Endothelial cell of umbilical vein (primary cell): ENCODE data around the gene GRID1. TPM values are rescaled to one million over a fixed set of nuclear protein-coding genes. Genes with fewer than 3 reads are reported as not detected.

Experiments used
- BruUV-seq: library from RNA; stranded (reverse); fragments of 400-500 nt; replicated peaks from 2 replicates; lab custom pipeline; 2021; lab: Mats Ljungman, UMichigan
- CTCF ChIA-PET: fragments of 300-600, 350-600 bp; sonication (Branson Sonifier 250); formaldehyde crosslinking; loops from one replicate; lab custom pipeline; 2021; ENCODE audit warnings: antibody characterized with exemption, inconsistent platforms; lab: Charles Lee
- POLR2A ChIA-PET: fragments of 300-600, 350-600 bp; sonication (Branson Sonifier 250); formaldehyde crosslinking; loops from one replicate; lab custom pipeline; 2021; ENCODE audit warnings: antibody characterized with exemption, inconsistent platforms; lab: Charles Lee
- DNase-seq: peaks from one replicate; pipeline ENCODE4 v3.0.0-alpha.2; 2011; ENCODE audit warnings: low read depth, low spot score
- FAIRE-seq: peaks from 2 replicates; lab custom pipeline; 2011; peaks lifted over from hg19 to GRCh38; lab: Jason Lieb, UNC
- H2AFZ ChIP-seq: 2 replicates; pipeline ENCODE4 v1.6.0; 2012; ENCODE audit warnings: low read depth, low read length, control low read depth, inconsistent platforms
- H3K27ac ChIP-seq: 2 replicates; pipeline ENCODE4 v1.5.1; 2011; ENCODE audit warnings: low read depth, mild to moderate bottlenecking, control low read depth, low read length, moderate library complexity; ENCODE audit not compliant: insufficient read depth
- H3K27me3 ChIP-seq, 2 experiments: 2 replicates each; pipeline versions ENCODE4 v1.6.0 to v1.6.1; 2011; ENCODE audit warnings: low read length in 2 of 2, mixed read lengths in 1 of 2; ENCODE audit not compliant: control insufficient read depth in 2 of 2, insufficient read depth in 2 of 2
- H3K36me3 ChIP-seq, 2 experiments: 2 replicates in 1 of 2; 3 replicates in 1 of 2; pipeline ENCODE4 v1.5.1; 2011; ENCODE audit warnings: low read length in 2 of 2, mild to moderate bottlenecking in 1 of 2, moderate library complexity in 1 of 2; ENCODE audit not compliant: control insufficient read depth in 2 of 2, insufficient read depth in 2 of 2; ENCODE audit errors: extremely low read depth in 1 of 2
- H3K4me1 ChIP-seq: 3 replicates; pipeline ENCODE4 v1.5.1; 2011; ENCODE audit warnings: mild to moderate bottlenecking, low read length; ENCODE audit not compliant: control insufficient read depth, insufficient read depth; ENCODE audit errors: extremely low read depth
- H3K4me2 ChIP-seq: 2 replicates; pipeline ENCODE4 v1.6.1; 2011; ENCODE audit warnings: low read length, control low read depth, mixed read lengths; ENCODE audit not compliant: insufficient read depth
- H3K4me3 ChIP-seq, 3 experiments: fragments of 200-600 bp in 1 of 3; sonication (generic), shearing (Covaris generic) in 1 of 3; replicated peaks in 1 of 3; 2 replicates each; pipeline ENCODE4 v1.5.1; 2011 to 2016; ENCODE audit warnings: control low read depth in 3 of 3, low read length in 3 of 3, mild to moderate bottlenecking in 2 of 3, inconsistent platforms in 1 of 3, low read depth in 1 of 3, moderate library complexity in 1 of 3; ENCODE audit not compliant: insufficient read depth in 1 of 3
- H3K79me2 ChIP-seq: 2 replicates; pipeline ENCODE4 v1.6.0; 2012; ENCODE audit warnings: low read length, inconsistent platforms; ENCODE audit not compliant: control insufficient read depth, insufficient read depth
- H3K9ac ChIP-seq: replicated peaks from 2 replicates; pipeline ENCODE3; 2011; ENCODE audit warnings: low read length, control low read depth; ENCODE audit not compliant: insufficient read depth; ENCODE audit errors: extremely low read depth
- H3K9me1 ChIP-seq: replicated peaks from 3 replicates; pipeline ENCODE4 v1.6.0; 2011; ENCODE audit warnings: mild to moderate bottlenecking, low read length; ENCODE audit not compliant: control insufficient read depth, insufficient read depth; ENCODE audit errors: extremely low read depth
- H3K9me3 ChIP-seq: replicated peaks from 2 replicates; pipeline ENCODE4 v1.5.1; 2012; ENCODE audit warnings: low read length, inconsistent platforms; ENCODE audit not compliant: control insufficient read depth, insufficient read depth
- H4K20me1 ChIP-seq: replicated peaks from 2 replicates; pipeline ENCODE3; 2011; ENCODE audit warnings: mild to moderate bottlenecking, low read length; ENCODE audit not compliant: control insufficient read depth, insufficient read depth; ENCODE audit errors: extremely low read depth
- FOS ChIP-seq: IDR thresholded peaks from 2 replicates; pipeline ENCODE4 v1.6.1; 2011; ENCODE audit warnings: mild to moderate bottlenecking, low read length, moderate library complexity, borderline replicate concordance; ENCODE audit not compliant: insufficient read depth
- GATA2 ChIP-seq: IDR thresholded peaks from 2 replicates; pipeline ENCODE4 v1.7.0; 2011; ENCODE audit warnings: low read depth, mild to moderate bottlenecking, moderate library complexity, mixed read lengths, low read length; ENCODE audit not compliant: insufficient read length, insufficient read depth
- JUN ChIP-seq: IDR thresholded peaks from 2 replicates; pipeline ENCODE4 v1.6.1; 2011; ENCODE audit warnings: borderline replicate concordance, low read depth; ENCODE audit not compliant: insufficient read length, insufficient read depth
- POLR2A ChIP-seq: IDR thresholded peaks from 2 replicates; pipeline ENCODE4 v1.6.1; 2012; ENCODE audit warnings: low read depth, mild to moderate bottlenecking, control low read depth, low read length
- POLR2AphosphoS5 ChIP-seq: IDR thresholded peaks from 2 replicates; pipeline ENCODE4 v1.6.1; 2012; ENCODE audit warnings: low read depth, mild to moderate bottlenecking, control low read depth, low read length, moderate library complexity; ENCODE audit not compliant: insufficient read depth
- dilution Hi-C: fragments of 300-500 bp; cut with MboI; formaldehyde crosslinking; loops from one replicate; pipeline ENCODE4 v1.15.0; 2019; ENCODE audit warnings: low sequenced_read_pairs; ENCODE audit not compliant: extremely low pct_ligation_motif_present
- intact Hi-C: fragments of 100-400 bp; cut with micrococcal nuclease; formaldehyde crosslinking; loops from one replicate; pipeline ENCODE4 v1.10.0; 2022
- polyA plus RNA-seq, 4 experiments: library from polyadenylated mRNA; depleted of rRNA in 3 of 4; stranded (reverse) in 3 of 4; unstranded in 1 of 4; fragments of >200 nt; gene quantifications; 2 replicates each; pipeline versions ENCODE4 v1.2.1 to v1.2.3, GENCODE V29; 2011 to 2012; ENCODE audit warnings: missing spikeins in 1 of 4
- total RNA-seq: library from RNA; stranded (reverse); gene quantifications from 2 replicates; pipeline ENCODE4 v1.2.3, GENCODE V29; 2021

GRID1 gene
- total and polyA plus RNA-seq, 2 donors (not counting 3 experiments of a cell fraction or from before 2014, with no cell fraction given), result not detected

DNA sequence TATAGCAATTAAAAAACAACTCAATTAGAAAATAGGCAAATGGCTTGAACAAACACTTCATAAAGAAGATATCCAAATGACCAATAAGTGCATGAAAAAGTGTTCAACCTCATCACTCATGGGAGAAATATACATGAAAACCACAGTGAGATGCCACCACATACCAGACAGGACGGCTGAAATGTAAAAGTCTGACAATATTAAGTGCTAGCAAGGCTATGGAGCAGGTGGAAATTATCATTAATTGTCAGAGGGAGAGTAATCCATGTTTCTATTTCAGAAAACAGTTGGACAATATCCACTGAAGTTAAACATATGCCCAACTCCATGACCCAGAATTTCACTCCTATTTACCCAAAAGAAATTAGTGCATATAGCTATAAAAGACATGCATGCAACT is 42.6 kb upstream of the GRID1 start:
- FAIRE-seq, result no peak

DNA sequence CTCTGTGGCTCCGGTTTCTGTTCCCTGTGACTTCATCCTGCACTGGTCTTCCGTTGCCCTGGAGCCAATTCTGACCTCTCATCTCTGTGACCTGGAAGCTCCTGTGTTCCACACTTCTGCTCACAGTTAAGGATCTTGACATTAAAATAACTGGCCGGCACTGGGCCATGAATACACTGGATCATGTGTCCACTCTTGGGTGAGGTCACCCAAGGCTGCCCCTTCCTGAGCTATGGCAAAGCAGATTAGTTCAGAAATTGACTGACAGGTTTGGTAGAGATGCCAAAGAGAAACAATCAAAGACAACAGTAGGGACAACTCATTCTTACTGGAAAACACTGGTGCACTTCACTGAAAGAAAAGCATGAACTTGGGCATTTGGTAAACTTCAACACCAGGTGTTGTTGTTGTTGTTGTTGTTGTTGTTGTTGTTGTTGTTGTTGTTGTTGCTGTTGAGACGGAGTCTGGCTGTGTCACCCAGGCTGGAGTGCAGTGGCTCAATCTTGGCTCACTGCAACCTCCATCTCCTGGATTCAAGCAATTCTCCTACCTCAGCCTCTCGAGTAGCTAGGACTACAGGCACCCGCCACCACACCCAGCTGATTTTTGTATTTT is 36.7 kb upstream of the GRID1 start:
- CTCF ChIA-PET, result interaction anchor here (0.9 to 7.8 kb wide), 6 partner anchors 7 to 1866 kb away, joined by 3 to 213 read pairs (median 4); no protein-coding TSS in a partner anchor
- intact Hi-C loops (loop anchor here (5.0 kb wide), 1 partner anchor 494 kb away; no protein-coding TSS in a partner anchor), dilution Hi-C loops (no loop called here)

More for the DNA sequence above, 42.6 kb upstream of the GRID1 start:
- no peaks in the 10 kb centered on the region for H4K20me1 ChIP-seq
- dilution Hi-C loops (no loop called here), intact Hi-C loops (no loop called here)
- ChIA-PET CTCF (interaction anchor here (5.5 kb wide), 1 partner anchor 8 kb away, joined by 53 read pairs; no protein-coding TSS in a partner anchor), POLR2A (no interaction called here)
- H3K27me3 ChIP-seq, result no peaks in the 10 kb centered on the region
- H3K27ac ChIP-seq, result no peak overlapping the region
- H3K36me3 ChIP-seq, result no peaks in the 10 kb centered on the region
- H2AFZ ChIP-seq, result no peak overlapping the region
- no peaks in the 10 kb centered on the region for H3K79me2 ChIP-seq
- no peak overlapping the region for H3K4me2 ChIP-seq
- peaks cover 17% of the 10 kb centered on the region for H3K4me1 ChIP-seq
- H3K9me3 ChIP-seq, result no peaks in the 10 kb centered on the region
- no TSS peak for BruUV-seq
- no peak for DNase-seq
- no peak overlapping the region for H3K9ac ChIP-seq
- TF ChIP-seq JUN, result no peak
- H3K9me1 ChIP-seq, result no peaks in the 10 kb centered on the region
- H3K4me3 ChIP-seq, result no peak overlapping the region

More for the DNA sequence above, 36.7 kb upstream of the GRID1 start:
- POLR2A ChIA-PET, result no interaction called here
- FAIRE-seq (no peak), DNase-seq (no peak)
- H3K27me3 ChIP-seq, result peaks cover 13 to 14% of the 10 kb centered on the region in 2 experiments
- no peaks in the 10 kb centered on the region for H3K9me3 ChIP-seq
- H3K36me3 ChIP-seq, result no peaks in the 10 kb centered on the region
- no peak overlapping the region for H3K4me2 ChIP-seq
- H3K4me3 ChIP-seq, result no peak overlapping the region
- no peak overlapping the region for H2AFZ ChIP-seq
- H3K4me1 ChIP-seq, result peaks cover 23% of the 10 kb centered on the region
- H3K27ac ChIP-seq, result no peak overlapping the region
- no peaks in the 10 kb centered on the region for H3K9me1 ChIP-seq
- H3K79me2 ChIP-seq, result no peaks in the 10 kb centered on the region
- no peak overlapping the region for H3K9ac ChIP-seq
- no peaks in the 10 kb centered on the region for H4K20me1 ChIP-seq
- no peak for TF ChIP-seq GATA2
- no peak for TF ChIP-seq POLR2A
- no peak for TF ChIP-seq POLR2AphosphoS5
- TF ChIP-seq FOS, result no peak
- no TSS peak for BruUV-seq
